ENCODE results near the gene GIPC1. TPM values are rescaled to one million over a fixed set of nuclear protein-coding genes. Genes with fewer than 3 reads are reported as not detected.

The GIPC1 gene
- total and polyA plus RNA-seq, 9 of the 15 experiments (the other 6 are each of a cell fraction or from before 2014, with no cell fraction given) = 0.49 to 54.7 (median 24.8) TPM

GRCh38 chr19:14529254-14530004, 33.5 kb upstream of the GIPC1 start, which contains the start of gene TECR (continued):
- TF ChIP-seq RREB1 (CRISPR knock-in tag; IDR thresholded peaks at IDR 0.05) = 0 out of 2 replicates have a peak, but pooled peaks have one; percentile 18
- no peak for TF ChIP-seq MLX (CRISPR knock-in tag; conservative IDR thresholded peaks at IDR 0.05)
- TF ChIP-seq FIP1L1 (IDR thresholded peaks at IDR 0.05; ENCODE audit: low read depth, low read length, poor library complexity, severe bottlenecking) = peak; percentile 52
- peak; percentile 77 for TF ChIP-seq FOS (IDR thresholded peaks at IDR 0.05; ENCODE audit: extremely low read depth, insufficient read length)
- peak; percentile 97 for TF ChIP-seq PHF8 (IDR thresholded peaks at IDR 0.05; ENCODE audit: borderline replicate concordance, low read length)
- no peak for TF ChIP-seq ELK1 (CRISPR knock-in tag; IDR thresholded peaks at IDR 0.05)
- peak in 1 of 2 experiments; percentile 70; a peak in 2 of 4 replicates for TF ChIP-seq TEAD1 (CRISPR knock-in tag; IDR thresholded peaks at IDR 0.05)
- no peak for TF ChIP-seq THRAP3 (IDR thresholded peaks at IDR 0.05; ENCODE audit: borderline replicate concordance)
- TF ChIP-seq SMAD3 (CRISPR knock-in tag; conservative IDR thresholded peaks at IDR 0.05) = no peak; the same call in 1 of the 2 replicates
- TF ChIP-seq ELF2 (CRISPR knock-in tag; IDR thresholded peaks at IDR 0.05) = no peak
- no peak for TF ChIP-seq PCBP1 (IDR thresholded peaks at IDR 0.05; ENCODE audit: low read depth, low read length, poor library complexity, severe bottlenecking)
- TF ChIP-seq MCM5 (IDR thresholded peaks at IDR 0.05; ENCODE audit: low read depth) = no peak

Measured in K562 (cell line).